Measurements from ENCODE around the gene KRTAP10-9.
"Not testable (repeated sequence)": the region's sequence is repeated elsewhere in the genome, so short reads cannot be mapped to it uniquely, and the experiment has no call there.

KRTAP10-9 gene

GRCh38 chr21:44596068-44596725, 30.7 kb upstream of the KRTAP10-9 start:
- no peak for DNase-seq

- DNase-seq, result no peak
These were observed 28.8 kb upstream of the KRTAP10-9 start for GRCh38 chr21:44598061-44598460.

- no peak for DNase-seq
These were observed 27.4 kb upstream of the KRTAP10-9 start for GRCh38 chr21:44599264-44600029.

GRCh38 chr21:44600118-44600978, 26.5 kb upstream of the KRTAP10-9 start, which contains the start of gene KRTAP10-7:
TSS of gene KRTAP10-7 (plus strand) at chr21:44600597. CDS start at chr21:44600622, 25 bp downstream.
- not testable (repeated sequence) for DNase-seq

DNA sequence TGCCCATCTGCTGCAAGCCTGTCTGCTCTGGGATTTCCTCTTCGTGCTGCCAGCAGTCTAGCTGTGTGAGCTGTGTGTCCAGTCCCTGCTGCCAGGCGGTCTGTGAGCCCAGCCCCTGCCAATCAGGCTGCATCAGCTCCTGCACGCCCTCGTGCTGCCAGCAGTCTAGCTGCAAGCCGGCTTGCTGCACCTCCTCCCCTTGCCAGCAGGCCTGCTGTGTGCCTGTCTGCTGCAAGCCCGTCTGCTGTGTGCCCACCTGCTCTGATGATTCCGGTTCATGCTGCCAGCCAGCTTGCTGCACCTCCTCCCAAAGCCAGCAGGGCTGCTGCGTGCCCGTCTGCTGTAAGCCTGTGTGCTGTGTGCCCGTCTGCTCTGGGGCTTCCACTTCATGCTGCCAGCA, 25.8 kb upstream of the KRTAP10-9 start:
- DNase-seq, result not testable (repeated sequence)

- DNase-seq, result no peak
These were observed 25.1 kb upstream of the KRTAP10-9 start for GRCh38 chr21:44601596-44602462.

DNA sequence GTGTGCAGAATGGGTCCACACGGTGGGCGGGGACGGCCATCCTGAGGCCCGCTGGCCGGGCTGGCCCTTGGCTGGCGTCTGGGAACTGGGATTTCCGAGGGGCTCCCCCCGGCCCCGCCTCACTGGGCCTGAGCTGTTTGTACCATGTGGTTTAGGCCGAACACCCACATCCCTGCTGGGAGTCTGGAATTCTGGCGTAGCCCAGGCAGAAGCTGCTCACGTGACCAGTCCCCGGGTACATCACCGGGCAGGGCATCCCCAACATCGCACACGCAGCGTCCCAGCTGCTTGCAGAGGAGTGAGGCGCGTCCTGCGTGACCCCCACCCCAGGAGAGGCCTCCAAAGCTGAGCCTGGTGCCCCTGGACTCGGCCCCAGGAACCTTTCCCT, 24.4 kb upstream of the KRTAP10-9 start:
- no peak for DNase-seq

DNA sequence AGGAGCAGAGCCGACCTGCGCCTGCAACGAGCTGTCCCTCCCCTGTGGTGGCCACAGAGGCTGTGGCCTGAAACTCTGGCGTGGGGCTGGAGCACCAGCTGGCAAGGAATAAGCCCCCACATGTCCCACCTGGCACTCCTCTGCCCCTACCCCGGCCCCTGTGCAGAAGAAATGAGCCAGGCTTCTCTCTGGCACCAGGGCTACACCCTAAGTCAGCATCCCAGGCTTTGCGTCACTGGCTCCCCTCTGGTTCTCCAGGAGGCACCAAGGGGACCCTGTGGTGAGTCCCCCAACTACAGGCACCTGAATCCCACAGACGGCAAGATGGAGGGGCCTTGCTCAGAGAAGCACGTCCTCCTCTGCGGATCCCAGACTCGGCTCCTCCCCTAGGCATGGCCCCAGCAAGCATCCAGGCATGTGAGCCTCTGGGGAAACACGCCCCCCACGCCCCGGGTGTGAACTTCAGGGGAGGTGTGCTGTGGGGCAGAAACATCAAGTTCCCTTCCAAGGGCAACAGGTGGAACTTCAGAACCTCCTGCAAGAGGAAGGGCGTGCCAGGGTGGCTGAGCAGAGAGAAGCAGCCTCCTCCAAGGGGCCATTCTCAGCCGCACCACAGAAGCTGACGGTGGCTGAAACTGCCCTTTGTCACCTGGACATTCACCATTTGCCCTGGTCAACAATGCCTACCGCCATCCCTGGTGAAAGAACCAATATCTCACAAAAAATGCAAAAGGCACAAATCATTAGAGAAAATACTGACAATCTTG, 23.6 kb upstream of the KRTAP10-9 start:
- DNase-seq, result no peak

GRCh38 chr21:44603911-44604310, 23.0 kb upstream of the KRTAP10-9 start:
- no peak for DNase-seq

DNA sequence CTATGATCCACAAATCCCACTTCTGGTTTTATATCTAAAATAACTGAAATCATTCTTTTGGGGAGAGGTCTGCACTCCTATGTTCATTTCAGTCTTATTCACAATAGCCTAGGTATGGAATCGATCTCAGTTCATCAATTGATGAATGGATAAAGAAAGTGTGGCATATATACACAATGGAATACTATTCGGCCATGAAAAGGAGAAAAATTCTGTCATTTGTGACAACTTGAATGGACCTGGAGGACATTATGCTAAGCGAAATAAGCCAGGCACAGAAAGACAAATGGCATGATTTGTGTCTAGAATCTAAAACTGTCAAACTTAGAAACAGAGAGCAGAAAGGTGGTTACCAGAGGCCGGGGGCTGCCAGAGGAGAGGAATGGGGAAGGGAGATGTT, 20.4 kb upstream of the KRTAP10-9 start:
- no peak for DNase-seq

DNA sequence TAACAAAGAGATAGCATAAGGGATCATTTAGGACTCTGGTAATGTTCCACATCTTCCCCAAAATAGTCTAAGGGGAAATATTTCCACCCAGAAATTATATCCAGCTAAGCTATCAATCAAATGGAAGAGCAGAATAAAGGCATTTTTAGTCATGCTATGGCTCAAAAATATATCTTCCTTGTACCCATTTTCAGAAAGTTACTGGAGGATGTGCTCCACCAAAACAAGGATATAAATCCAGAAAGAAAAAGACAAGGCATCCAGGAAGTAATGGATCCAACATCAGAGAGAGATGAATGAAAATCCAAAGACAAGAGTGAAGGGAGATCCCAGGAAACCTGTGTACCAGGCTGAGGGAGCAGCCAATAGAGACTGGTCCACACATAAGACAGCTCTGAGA, 17.7 kb upstream of the KRTAP10-9 start:
- DNase-seq, result no peak

DNA sequence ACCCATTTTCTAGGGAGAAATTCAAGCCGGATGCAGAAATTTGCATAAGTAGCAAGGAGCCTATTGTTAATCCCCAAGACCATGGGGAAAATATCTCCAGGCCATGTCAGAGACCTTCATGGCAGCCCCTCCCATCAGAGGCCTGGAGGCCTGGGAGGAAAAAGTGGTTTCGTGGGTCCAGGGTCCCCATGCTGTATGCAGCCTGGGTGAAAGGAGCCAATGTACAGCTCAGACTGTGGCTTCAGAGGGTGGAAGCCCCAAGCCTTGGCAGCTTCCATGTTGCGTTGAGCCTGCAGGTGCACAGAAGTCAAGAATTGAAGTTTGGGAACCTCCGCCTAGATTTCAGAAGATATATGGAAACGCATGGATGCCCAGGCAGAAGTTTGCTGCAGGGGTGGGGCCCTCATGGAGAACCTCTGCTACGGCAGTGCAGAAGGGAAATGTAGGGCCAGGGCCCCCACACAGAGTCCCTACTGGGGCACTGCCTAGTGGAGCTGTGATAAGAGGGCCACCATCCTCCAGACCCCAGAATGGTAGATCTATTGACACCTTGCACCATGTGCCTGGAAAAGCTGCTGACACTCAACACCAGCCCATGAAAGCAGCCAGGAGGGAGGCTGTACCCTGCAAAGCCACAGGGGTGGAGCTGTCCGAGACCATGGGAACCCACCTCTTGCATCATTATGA, 16.6 kb upstream of the KRTAP10-9 start:
- not testable (repeated sequence) for DNase-seq

- no peak for DNase-seq
These were observed 15.3 kb upstream of the KRTAP10-9 start for GRCh38 chr21:44611551-44611950.

GRCh38 chr21:44612029-44612486, 14.8 kb upstream of the KRTAP10-9 start, which contains the start of gene KRTAP10-8:
TSS of gene KRTAP10-8 (plus strand) at chr21:44612079. CDS start at chr21:44612101, 22 bp downstream.
- DNase-seq, result no peak

GRCh38 chr21:44612669-44613229, 14.1 kb upstream of the KRTAP10-9 start:
- DNase-seq, result no peak

DNA sequence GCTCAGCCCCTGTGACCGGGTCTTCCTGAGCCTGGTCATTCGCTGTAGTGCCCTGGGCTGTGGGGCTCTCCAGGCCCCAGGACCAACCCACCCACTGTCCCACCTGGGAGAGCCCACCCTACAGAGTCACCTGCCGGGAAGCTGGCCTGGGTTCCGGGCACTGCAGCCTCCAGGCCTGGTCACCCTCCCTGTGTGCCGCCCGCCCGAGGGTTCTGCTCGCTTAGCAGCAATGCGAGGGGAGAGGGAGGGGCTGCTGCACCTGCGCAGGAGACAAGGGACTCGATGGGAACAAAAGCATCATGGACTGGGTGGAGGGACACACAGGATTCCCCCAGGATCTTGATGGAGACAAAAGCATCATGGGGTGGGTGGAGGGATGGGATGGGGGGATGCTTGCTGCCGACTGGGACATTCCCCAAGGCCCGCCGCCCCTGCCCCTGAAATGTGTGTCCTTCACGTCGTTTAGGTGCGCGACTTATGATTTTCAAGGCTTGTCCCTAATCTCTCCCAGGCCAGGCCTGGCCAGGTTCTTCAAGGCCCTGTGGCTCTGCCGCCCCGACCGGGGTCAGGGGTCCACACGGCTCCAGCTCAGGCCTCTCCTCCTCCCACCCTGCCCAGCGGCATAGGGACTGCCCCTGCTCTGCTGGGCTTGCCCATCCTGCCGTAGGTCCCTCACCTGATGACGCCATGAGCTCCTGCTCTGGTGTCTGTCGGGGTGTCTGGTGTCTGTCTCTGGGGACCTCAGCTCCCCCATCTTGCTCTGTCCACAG, 13.3 kb upstream of the KRTAP10-9 start:
- no peak for DNase-seq

- DNase-seq, result no peak
These were observed 12.7 kb upstream of the KRTAP10-9 start for GRCh38 chr21:44614161-44614631.

DNA sequence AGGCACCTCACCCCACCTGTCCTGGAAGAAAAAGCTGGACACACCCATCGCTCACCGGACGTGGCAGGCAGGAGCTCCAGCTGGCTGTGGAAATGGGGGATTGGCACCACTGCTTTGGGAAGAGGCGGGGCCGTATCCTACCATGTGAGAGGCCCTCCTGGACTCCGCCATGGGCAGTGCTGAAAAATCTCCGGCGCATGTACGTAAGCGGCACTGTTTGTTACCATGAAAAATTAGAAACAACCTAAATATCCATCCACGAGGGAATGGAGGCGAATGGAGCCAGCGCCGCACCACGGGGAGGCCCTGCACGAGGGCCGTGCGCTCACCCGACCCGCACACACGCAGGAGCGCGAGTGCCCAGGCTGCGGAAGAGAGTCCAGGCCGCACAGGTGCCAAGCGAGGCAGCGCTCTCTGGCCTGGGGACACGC, 11.9 kb upstream of the KRTAP10-9 start:
- DNase-seq, result no peak

GRCh38 chr21:44615466-44615865, 11.4 kb upstream of the KRTAP10-9 start:
- no peak for DNase-seq
